ENCODE data around the gene ARHGEF11.

ARHGEF11 gene

GRCh38 chr1:156949127-156949526 lies 96.4 kb downstream of the ARHGEF11 start:
- no peak for DNase-seq (ENCODE audit: low spot score)

- no peak for DNase-seq (ENCODE audit: low spot score)
These were observed 96.8 kb downstream of the ARHGEF11 start for GRCh38 chr1:156948708-156949107.

- no peak for DNase-seq (ENCODE audit: low spot score)
These were observed 97.6 kb downstream of the ARHGEF11 start for GRCh38 chr1:156947818-156948525.

GRCh38 chr1:156947127-156947526 lies 98.4 kb downstream of the ARHGEF11 start:
- DNase-seq (ENCODE audit: low spot score), result no peak

- DNase-seq (ENCODE audit: low spot score), result peak; percentile 9
These were observed 99.5 kb downstream of the ARHGEF11 start for GRCh38 chr1:156945881-156946661.

GRCh38 chr1:156944848-156945247 lies 100.7 kb downstream of the ARHGEF11 start:
- DNase-seq (ENCODE audit: low spot score), result no peak

GRCh38 chr1:156944268-156944667 lies 101.3 kb downstream of the ARHGEF11 start:
- DNase-seq (ENCODE audit: low spot score), result no peak

GRCh38 chr1:156943756-156944155 lies 101.8 kb downstream of the ARHGEF11 start:
- DNase-seq (ENCODE audit: low spot score), result no peak

GRCh38 chr1:156942576-156942975 lies 103.0 kb downstream of the ARHGEF11 start:
- DNase-seq (ENCODE audit: low spot score), result no peak

- no peak for DNase-seq (ENCODE audit: low spot score)
These were observed 103.4 kb downstream of the ARHGEF11 start for GRCh38 chr1:156942176-156942575.

GRCh38 chr1:156941675-156942074 lies 103.9 kb downstream of the ARHGEF11 start:
- no peak for DNase-seq (ENCODE audit: low spot score)

- no peak for DNase-seq (ENCODE audit: low spot score)
These were observed 105.7 kb downstream of the ARHGEF11 start for GRCh38 chr1:156939786-156940334.

- no peak for DNase-seq (ENCODE audit: low spot score)
These were observed 106.7 kb downstream of the ARHGEF11 start for GRCh38 chr1:156938813-156939212.

GRCh38 chr1:156937883-156938282 lies 107.7 kb downstream of the ARHGEF11 start:
- no peak for DNase-seq (ENCODE audit: low spot score)

GRCh38 chr1:156936721-156937220 lies 108.8 kb downstream of the ARHGEF11 start:
- DNase-seq (ENCODE audit: low spot score), result no peak

- DNase-seq (ENCODE audit: low spot score), result no peak
These were observed 109.4 kb downstream of the ARHGEF11 start for GRCh38 chr1:156936191-156936590.

GRCh38 chr1:156935505-156936128 lies 109.9 kb downstream of the ARHGEF11 start:
- no peak for DNase-seq (ENCODE audit: low spot score)

- DNase-seq (ENCODE audit: low spot score), result no peak
These were observed 112.4 kb downstream of the ARHGEF11 start for GRCh38 chr1:156933136-156933535.

GRCh38 chr1:156931974-156932710 lies 113.4 kb downstream of the ARHGEF11 start:
- DNase-seq (ENCODE audit: low spot score), result no peak

GRCh38 chr1:156931211-156931952 lies 114.2 kb downstream of the ARHGEF11 start:
- DNase-seq (ENCODE audit: low spot score), result no peak

- no peak for DNase-seq (ENCODE audit: low spot score)
These were observed 115.1 kb downstream of the ARHGEF11 start for GRCh38 chr1:156930483-156930882.

Measured in hematopoietic multipotent progenitor cell treated with erythropoietin and hydrocortisone succinate and interleukin-3 and kit ligand, for 15 days (in vitro differentiated cells).